ENCODE data around the gene TFDP2. TPM values are rescaled to one million over a fixed set of nuclear protein-coding genes. Genes with fewer than 3 reads are reported as not detected.

TFDP2 gene
- total and polyA plus RNA-seq, 2 of the 8 experiments (the other 6 are each of a cell fraction or from before 2014, with no cell fraction given), result 41.1 to 119 TPM

DNA sequence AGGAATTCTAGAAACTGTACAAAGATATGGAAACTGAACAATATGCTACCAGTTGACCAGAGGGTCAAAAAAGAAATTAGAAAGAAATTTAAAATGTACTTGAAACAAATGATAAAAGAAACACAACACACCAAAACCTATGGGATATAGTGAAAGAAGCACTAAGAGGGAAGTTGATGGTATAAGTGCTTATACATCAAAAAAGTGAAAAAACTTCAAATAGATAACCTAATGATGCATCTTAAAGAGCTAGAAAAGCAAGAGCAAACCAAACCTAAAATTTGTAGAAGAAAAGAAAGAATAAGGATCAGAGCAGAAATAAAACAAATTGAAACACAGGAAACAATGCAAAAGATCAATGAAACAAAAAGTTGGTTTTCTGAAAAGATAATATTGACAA is 68.2 kb downstream of the TFDP2 start:
- no peaks in the 10 kb centered on the region for H3K27me3 ChIP-seq (replicated peaks in 1 of 4; ENCODE audit: control insufficient read depth in 3 of 4, extremely low read depth in 1 of 4, insufficient read depth in 3 of 4, low read length in 3 of 4)
- DNase-seq (ENCODE audit: low read depth in 1 of 2, low spot score in 2 of 2) (no peak), FAIRE-seq (no peak)
- no peak overlapping the region for H3K23ac ChIP-seq (ENCODE audit: insufficient read length)
- no peaks in the 10 kb centered on the region for H3K9me3 ChIP-seq (ENCODE audit: insufficient read depth in 2 of 2, low read depth in 1 of 2, low read length in 1 of 2)
- H2BK5ac ChIP-seq (ENCODE audit: low read depth, low read length), result no peak overlapping the region
- no peak overlapping the region for H3K4me2 ChIP-seq (ENCODE audit: insufficient read depth in 1 of 2, low read depth in 2 of 2, low read length in 2 of 2)
- H2BK15ac ChIP-seq (ENCODE audit: low read length), result no peak overlapping the region
- H3K4ac ChIP-seq (replicated peaks; ENCODE audit: insufficient read length, low read depth, low read length), result no peak overlapping the region
- no peaks in the 10 kb centered on the region for H3K36me3 ChIP-seq (ENCODE audit: control insufficient read depth in 2 of 4, insufficient read depth in 4 of 4, low read length in 3 of 4)
- H3K14ac ChIP-seq (ENCODE audit: insufficient read length), result no peak overlapping the region
- H3K27ac ChIP-seq (ENCODE audit: low read depth, low read length), result no peak overlapping the region
- ChIA-PET POLR2A (ENCODE audit: partially characterized antibody) (no interaction called here), CTCF (ENCODE audit: partially characterized antibody) (no interaction called here)
- H3K18ac ChIP-seq (ENCODE audit: extremely low read depth, low read length), result no peak overlapping the region
- no peaks in the 10 kb centered on the region for H4K20me1 ChIP-seq (replicated peaks in 1 of 2; ENCODE audit: control insufficient read depth in 1 of 2, insufficient read depth in 2 of 2, low read length in 2 of 2)
- H2AK5ac ChIP-seq (ENCODE audit: low read depth, low read length), result no peak overlapping the region
- no peak overlapping the region for H3K9ac ChIP-seq (replicated peaks in 1 of 4; ENCODE audit: extremely low read depth in 1 of 4, low read depth in 3 of 4, low read length in 3 of 4)
- no peaks in the 10 kb centered on the region for H3K23me2 ChIP-seq (ENCODE audit: low read depth, low read length)
- H2BK20ac ChIP-seq (ENCODE audit: low read length), result no peak overlapping the region
- H3K4me3 ChIP-seq (ENCODE audit: extremely low read depth in 1 of 4, insufficient read depth in 2 of 4, low read depth in 3 of 4, low read length in 4 of 4), result no peak overlapping the region
- H4K5ac ChIP-seq (ENCODE audit: insufficient read length, low read depth, low read length), result no peak overlapping the region
- no peak overlapping the region for H4K8ac ChIP-seq (ENCODE audit: extremely low read depth, insufficient read depth, low read length)
- H2BK120ac ChIP-seq (replicated peaks; ENCODE audit: low read depth, low read length), result no peak overlapping the region
- no peaks in the 10 kb centered on the region for H3K79me1 ChIP-seq (ENCODE audit: low read depth, low read length)
- H2AFZ ChIP-seq (ENCODE audit: low read length), result no peak overlapping the region
- no peak overlapping the region for H2BK12ac ChIP-seq (ENCODE audit: low read depth, low read length)
- no peaks in the 10 kb centered on the region for H3K79me2 ChIP-seq (ENCODE audit: control insufficient read depth in 1 of 2, insufficient read depth in 2 of 2, low read length in 2 of 2)
- H3K4me1 ChIP-seq (replicated peaks in 1 of 4; ENCODE audit: control insufficient read depth in 3 of 4, insufficient read depth in 4 of 4, low read length in 3 of 4), result peaks cover 0 to 4% (median 0%) of the 10 kb centered on the region in 4 experiments; a peak in 2 of 7 replicates
- H4K91ac ChIP-seq (replicated peaks; ENCODE audit: insufficient read length, low read length), result no peak overlapping the region
- no peak overlapping the region for H3K56ac ChIP-seq (replicated peaks; ENCODE audit: insufficient read length, low read depth, low read length)
- TF ChIP-seq GABPA (IDR thresholded peaks at IDR 0.05; ENCODE audit: borderline replicate concordance, insufficient read depth, low read length) (no peak), CBX5 (IDR thresholded peaks at IDR 0.05; ENCODE audit: low read depth, low read length) (no peak), RBBP5 (IDR thresholded peaks at IDR 0.05; ENCODE audit: borderline replicate concordance, low read depth, low read length) (no peak), SP2 (IDR thresholded peaks at IDR 0.05; ENCODE audit: low read length) (no peak), RXRA (IDR thresholded peaks at IDR 0.05; ENCODE audit: insufficient read depth, low read depth, low read length) (no peak), POU5F1 (IDR thresholded peaks at IDR 0.05; ENCODE audit: low read depth, low read length) (no peak), SRF (IDR thresholded peaks at IDR 0.05; ENCODE audit: low read depth, low read length) (no peak), SP4 (IDR thresholded peaks at IDR 0.05; ENCODE audit: low read length) (no peak), CEBPB (IDR thresholded peaks at IDR 0.05; ENCODE audit: low read depth, low read length) (no peak), CHD1 (IDR thresholded peaks at IDR 0.05; ENCODE audit: low read depth, low read length) (no peak), E2F6 (IDR thresholded peaks at IDR 0.05) (no peak), POLR2AphosphoS5 (IDR thresholded peaks at IDR 0.05; ENCODE audit: low read depth, low read length) (no peak), MAX (IDR thresholded peaks at IDR 0.05) (no peak), KDM1A (IDR thresholded peaks at IDR 0.05; ENCODE audit: borderline replicate concordance, low read length) (no peak), HDAC2 (IDR thresholded peaks at IDR 0.05; ENCODE audit: borderline replicate concordance in 1 of 2, low read depth in 2 of 2, low read length in 2 of 2) (no peak), CHD2 (IDR thresholded peaks at IDR 0.05; ENCODE audit: low read length) (no peak)

All from H1 (cell line).